Stimulated activated CD8-positive, alpha-beta memory T cell treated with anti-CD3 and anti-CD28 coated beads, Interleukin-15, amount 100 ng/mL, for 48 hours (primary cell): Measurements from ENCODE around the gene MED22.
"Not testable (repeated sequence)": the region's sequence is repeated elsewhere in the genome, so short reads cannot be mapped to it uniquely, and the experiment has no call there.

Experiments
- DNase-seq, 2 donors: peaks; one replicate each; pipeline ENCODE4 v3.0.0-alpha.2; 2020; ENCODE audit warnings: low read depth in 2 of 2

MED22 gene

DNA sequence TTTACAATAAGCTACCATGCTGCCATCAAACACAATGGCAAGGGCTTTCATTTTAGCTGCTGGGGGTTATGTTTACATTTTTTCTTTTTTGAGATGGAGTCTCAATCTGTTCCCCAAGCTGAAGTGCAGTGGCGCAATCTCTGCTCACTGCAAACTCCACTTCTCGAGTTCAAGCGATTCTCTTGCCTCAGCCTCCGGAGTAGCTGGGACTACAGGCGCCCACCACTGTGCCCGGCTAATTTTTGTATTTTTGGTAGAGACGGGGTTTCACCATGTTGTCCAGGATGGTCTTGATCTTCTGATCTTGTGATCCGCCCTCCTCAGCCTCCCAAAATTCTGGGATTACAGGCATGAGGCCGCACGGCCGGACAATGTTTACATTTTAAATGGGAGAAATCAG, 13.0 kb downstream of the MED22 start:
- DNase-seq, result not testable (repeated sequence)

DNA sequence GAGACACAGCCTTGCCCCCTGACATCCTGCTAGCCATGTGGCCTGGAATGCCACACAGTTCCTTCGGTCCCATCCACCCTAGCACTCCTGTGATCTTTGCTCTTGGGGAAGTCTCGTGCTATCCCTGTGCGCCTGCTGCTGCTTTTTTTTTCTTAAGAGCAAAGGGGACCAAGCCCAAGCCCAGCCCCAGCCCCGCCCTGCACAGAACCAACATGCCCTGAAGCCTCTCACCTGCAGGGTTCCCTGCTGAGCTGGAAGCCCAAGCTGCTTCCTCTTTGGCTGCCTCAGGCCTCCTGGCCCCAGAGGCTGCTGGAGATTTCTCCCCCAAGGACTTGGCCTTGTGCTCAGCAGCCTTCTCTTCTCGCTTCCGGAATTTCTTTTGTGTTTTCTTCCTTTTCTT, 13.8 kb downstream of the MED22 start:
- DNase-seq, result no peak

DNA sequence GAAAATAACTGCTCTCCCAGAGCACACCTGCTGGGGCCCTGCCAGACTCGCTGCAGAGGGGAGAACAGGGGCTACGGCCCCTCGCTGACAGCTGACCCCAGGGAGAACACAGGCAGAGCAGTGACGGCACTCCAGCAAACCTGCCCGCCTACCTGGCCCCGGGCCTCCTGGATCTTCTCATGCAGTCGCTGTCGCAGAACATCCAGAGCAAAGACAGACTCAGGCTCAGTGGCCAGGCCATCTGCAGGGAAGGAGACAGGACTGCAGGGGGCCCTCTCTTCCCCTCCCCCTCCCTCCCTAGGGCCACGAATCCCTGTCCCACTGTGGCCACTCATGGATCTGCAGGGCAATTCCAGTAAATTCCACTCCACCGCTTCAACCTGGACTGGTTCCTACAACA, 14.4 kb downstream of the MED22 start:
- DNase-seq, result no peak

DNA sequence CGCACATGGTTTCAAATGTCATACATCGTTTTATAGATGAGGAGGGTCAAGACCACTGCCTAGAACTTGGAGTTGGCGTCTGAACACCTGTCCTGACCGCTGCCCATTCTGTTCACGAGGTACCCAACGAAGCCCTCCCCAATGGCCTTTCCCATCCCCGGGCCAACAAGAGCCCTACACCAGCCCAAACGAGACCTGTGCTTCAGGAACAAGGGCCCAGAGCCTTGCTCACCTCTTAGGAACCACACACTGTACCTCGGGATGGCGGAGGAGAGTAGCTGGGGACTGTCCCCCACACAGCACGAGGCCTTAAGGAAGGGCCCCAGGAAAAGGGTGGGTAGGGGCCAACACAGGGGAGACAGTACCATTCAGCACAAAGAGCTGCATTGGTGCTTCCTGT, 14.9 kb downstream of the MED22 start:
- no peak for DNase-seq

DNA sequence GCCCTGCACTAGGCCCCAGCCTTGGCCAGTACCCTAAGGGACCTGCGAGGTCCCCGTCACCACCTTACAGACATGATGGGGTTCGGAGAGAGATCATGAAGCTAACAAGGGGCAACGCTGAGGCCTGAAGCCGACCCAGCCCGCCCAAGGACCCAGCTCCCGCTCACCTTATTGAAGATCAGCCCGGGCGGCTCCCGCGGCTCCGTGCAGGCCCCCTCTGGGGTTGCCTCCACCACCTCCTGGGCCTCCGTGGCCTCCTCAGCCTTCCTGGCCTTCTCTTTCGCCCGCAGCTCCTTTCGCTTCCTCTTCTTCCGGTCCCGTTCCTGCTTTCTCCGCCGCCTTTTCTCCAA, 15.6 kb downstream of the MED22 start:
- no peak for DNase-seq

DNA sequence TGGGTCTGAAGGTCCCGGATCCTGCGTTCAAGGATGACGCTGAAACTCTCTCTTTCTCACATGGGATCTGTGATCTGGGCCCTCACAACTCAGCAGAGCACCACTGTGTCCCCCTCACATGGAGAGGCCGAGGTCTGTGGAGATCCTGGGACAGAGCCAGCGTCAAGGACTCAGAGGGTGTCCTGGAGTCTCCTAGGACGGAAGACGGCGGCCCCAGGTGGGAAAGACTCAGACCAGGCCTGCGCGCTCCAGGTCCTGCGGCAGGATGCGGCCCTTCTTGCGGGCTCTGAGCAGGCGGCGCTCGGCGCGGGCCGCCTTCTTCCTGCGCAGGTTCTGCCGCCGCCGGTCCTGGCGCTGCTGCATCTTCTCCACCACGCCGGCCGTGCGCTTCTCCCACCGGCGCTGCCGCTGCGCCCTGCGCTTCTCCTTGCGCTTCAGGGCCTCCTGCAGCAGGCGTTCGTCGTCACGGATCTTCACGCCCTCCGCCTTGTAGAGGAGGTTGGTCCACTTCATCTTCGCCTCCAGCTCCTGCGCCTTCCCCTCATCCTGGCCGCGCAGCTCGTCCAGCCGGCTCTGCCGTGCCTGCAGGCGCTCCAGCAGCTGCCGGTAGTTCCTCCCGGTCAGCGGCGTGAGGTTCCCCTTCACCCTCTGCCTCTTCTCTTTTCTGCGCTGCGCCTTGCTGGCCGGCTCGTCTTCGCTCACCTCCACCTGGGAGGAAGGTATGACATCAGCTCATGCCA, 16.1 kb downstream of the MED22 start:
- no peak for DNase-seq

DNA sequence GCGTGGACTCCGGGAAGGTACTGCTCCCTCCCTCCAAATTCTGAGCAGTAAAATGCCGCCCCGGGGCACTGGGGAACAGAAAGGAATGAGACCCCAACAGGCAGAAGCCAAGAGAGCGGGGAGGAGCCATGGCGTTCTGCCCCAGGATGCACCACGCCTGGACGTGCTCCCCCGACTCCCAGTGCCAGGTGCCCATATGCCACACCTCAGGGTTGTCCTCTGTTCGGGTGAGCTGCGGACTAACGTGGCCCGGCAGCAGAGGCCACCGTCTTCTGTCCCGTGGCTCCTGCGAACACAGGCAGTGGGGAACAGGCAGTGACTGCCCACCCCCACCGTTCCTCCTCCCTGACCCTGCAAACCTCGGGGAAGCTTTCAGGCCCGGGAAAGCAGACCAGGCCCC, 16.7 kb downstream of the MED22 start:
- DNase-seq, result no peak

DNA sequence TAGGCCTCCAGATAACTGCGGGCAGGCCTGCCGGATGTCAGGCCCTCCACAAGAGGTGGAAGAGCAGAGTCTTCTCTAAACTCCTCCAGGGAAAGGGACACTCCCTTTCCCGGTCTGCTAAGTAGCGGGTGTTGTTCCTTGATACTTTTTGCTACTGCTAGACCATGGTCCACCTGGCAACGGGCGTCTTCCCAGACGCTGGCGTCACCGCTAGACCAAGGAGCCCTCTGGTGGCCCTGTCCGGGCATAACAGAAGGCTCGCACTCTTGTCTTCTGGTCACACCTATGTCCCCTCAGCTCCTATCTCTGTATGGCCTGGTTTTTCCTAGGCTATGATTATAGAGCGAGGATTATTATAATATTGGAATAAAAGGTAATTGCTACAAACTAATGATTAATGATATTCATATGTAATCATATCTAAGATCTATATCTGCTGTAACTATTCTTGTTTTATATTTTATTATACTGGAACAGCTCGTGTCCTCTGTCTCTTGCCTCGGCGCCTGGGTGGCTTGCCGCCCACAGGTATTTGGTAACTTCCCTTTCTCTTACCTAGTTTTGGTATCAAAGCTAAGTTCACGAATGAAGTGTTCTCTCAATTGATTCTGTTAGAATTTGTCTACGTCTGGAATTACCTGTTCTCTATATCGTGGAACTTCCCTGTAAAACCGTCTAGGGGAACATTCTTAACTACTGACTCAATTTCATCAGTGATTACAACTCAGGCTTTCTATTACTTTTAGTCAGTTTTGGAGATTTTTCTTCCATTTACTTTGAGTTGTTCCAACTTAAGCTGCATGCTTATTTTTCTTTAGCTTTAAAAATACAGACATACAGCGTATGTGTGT, 18.4 kb downstream of the MED22 start:
- DNase-seq, result not testable (repeated sequence)

DNA sequence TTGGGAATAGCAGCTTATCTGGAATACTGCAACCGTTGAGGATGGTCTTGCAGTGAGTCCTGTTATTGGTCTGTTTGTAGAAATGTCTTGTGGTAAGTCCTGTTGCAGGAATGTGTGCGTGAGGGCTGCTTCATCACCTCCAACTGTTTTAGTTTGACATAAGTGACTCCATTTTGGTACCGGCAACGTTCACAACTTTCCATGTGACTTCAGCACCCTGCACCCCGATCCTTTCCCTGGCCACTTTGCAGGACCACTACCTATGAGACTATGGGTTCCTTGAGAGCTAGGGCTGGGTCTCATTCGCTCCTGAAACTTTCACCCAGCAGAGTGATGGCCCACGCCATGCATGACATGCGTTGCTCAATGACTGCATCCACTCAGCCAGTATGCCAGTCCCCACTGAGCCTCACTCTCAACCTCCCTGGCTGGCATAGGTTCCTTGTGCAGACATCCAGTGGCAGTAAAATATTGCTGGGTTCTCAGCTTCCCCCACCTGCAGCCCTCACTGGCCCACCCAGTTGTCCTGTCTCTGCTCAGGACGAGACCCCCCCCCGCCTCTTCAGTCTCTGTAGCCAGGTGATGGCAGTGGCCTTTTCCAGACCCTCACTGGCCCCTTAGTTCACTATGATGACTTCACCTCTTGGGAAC, 20.0 kb downstream of the MED22 start:
- DNase-seq, result no peak

DNA sequence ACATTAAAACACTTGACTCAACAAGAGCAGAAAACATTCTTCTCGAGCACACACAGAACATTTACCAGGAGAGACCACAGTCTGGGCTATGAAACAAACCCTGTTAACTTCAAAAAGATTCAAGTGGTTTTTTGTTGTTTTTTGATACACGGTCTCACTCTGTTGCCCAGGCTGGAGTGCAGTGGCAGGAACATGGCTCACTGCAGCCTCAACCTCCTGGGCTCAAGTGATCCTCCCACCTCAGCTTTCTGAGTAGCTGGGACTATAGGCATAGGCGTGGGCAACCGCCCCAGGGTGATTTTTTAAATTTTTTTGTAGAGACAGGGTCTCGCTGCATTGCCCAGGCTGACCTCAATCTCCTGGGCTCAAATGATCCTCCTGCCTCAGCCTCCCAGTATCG, 20.9 kb downstream of the MED22 start:
- DNase-seq, result not testable (repeated sequence)

DNA sequence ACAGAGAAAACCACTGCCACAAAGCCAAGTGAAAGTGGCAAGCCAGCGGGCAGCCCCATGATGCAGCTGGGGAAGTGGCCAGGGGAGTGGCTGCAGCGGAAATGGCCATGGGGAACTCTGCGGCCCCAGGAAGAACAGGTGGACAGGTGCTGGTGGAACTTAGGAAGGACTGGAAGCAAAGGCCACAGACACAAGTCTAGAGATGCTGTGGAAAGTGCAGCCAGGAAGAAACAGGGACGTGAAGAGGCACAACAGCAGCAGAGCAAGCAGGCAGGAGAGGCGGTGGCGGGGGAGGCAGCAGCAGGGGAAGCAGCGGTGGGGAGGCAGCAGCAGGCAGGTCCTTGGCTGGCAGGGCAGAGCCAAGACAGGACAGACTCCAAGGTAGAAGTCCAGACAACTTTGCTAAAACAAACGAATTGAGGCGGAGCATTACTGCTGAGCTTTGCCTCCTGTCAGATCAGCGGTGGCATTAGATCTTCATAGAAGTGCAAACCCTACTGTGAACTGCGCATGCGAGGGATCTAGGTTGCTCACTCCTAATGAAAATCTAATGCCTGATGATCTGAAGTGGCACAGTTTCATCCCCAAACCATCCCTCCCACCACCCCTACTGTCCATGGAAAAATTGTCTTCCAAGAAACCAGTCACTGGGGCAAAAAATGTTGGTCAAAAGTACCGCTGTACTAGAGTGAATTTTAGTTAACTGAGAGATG, 23.8 kb downstream of the MED22 start:
- no peak for DNase-seq

DNA sequence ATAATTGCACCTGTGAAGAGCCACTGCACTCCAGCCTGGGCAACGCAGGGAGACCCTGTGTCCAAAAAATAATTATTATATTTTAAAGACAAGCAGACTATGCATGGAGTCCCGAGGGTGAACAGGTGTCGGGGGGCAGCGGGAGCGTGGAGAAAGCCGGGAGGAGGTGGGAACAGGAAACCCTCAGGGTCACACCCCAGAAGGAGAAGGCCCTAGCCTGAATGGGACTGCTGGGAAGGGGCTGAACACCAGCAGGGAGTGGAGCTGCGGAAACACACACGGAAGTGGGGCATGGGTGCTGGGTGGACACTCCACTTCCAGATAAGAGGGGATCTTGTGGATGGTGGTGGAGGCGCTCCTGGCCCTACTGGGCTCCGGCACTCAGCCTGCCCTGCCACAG, 24.7 kb downstream of the MED22 start:
- DNase-seq, result no peak

DNA sequence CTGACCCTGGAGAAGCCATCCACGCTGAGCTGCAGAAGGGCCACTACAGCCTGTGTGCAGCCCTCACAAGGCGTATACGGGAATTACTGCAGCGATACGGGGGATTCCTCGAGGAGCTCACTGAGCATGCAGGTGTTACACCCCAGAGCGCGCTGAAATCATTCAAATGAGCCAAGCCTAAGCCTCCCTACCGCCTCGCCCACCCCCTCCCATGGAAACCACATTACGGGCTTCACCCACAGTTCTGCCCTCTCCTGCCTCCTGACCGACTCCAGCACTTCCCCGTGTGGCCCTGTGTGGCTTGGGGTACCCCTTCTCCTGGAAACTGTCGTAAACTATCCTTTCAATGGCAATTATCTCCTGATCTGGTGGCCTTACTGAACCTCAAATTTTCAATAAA, 25.2 kb downstream of the MED22 start:
- DNase-seq, result no peak

DNA sequence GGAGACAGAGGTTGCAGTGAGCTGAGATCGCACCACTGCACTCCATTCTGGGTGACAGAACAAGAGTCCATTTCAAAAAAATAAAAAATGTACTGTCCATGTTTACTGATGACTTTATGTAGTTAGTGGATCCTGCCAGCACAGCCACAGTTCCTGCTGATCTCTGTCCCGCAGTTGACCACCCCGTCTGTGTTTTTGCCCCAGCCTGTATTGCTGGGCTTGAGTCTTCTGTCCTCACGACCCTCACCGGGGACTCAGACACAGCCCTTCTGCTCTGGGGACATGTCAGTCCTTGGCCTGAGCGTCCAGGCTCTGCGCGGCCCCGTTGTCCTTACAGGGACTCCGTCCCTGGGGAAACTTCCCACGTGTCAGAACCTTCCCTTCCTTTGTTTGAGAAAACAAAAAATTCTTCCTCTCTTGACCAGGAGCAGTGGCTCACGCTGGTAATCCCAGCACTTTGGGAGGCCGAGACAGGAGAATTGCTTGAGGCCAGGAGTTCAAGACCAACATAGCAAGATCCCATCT, 26.5 kb downstream of the MED22 start:
- no peak for DNase-seq

DNA sequence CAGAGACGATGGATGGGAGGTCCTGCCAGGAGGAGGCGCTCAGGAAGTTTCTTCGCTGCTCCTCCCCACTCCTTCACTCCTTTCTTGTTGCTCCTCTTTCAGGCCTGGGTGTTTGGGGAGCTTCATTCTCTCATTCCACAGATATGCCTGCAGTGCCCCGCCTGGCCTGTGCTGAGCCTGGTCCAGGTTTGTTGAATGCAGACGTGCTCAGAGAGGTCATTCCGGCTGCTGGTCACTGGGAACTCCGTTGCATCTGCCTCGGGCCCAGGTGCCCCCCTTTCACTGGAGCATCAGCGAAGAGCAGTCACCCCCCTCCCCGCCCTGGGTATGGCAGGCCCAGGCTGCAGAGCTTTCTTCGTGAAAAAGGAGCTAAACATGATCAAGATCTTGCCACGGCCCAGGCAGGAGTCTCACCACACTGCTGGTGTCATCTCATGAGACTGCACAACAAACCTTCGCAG, 27.5 kb downstream of the MED22 start:
- no peak for DNase-seq

DNA sequence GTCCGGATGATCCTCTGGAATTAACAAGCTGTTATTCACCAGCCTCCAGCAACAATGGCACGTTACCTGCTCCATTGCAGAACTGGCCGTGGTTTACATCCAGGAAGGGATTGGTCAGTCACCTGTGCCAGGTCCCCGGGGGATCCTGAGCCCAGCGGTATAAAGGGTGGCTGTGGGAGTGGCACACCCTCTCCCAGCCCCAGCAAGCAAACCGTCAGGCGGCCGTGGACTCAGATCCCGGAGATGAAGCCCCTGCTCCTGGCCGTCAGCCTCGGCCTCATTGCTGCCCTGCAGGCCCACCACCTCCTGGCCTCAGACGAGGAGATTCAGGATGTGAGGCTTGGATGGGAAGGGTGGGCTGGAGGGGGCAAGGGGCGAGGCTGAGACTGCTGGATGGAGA, 30.4 kb downstream of the MED22 start:
- not testable (repeated sequence) for DNase-seq

DNA sequence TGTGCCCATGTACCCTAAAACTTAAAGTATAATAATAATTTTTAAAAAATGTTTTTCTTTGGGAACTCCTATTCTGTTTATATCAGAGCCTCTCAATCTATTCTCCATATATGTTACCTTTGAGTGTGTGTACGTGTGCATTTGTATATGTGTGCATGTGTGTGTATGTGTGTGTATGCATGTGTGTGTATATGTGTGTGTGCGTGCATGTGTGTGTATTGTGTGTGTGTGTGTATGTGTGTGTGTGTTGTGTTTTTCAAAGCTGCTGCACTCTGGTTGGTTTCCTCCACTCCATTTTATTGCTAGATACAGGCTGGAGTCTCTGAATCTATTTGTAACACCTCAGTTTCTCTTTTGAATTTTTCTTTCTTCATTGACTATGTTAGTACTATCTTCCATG, 31.9 kb downstream of the MED22 start:
- DNase-seq, result no peak

DNA sequence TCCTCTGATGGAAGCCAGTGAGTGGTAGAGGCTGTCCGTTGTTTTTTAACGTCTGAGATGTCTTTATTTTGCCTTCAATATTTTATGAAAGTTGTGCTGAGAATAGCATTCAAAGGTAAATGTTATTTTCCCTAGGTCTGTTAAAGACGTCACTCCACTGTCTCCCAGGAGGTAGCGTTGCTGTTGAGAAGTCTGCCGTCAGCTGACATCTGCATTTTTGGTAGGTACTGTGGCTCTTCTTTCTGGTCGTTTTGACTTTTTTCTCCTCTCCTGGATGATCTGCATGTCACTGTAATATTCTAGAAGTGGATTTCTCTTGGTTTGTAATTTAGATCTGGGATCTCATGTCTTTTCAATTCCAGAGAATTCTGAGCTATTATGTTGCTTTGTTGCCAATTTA, 38.3 kb downstream of the MED22 start:
- DNase-seq, result no peak

DNA sequence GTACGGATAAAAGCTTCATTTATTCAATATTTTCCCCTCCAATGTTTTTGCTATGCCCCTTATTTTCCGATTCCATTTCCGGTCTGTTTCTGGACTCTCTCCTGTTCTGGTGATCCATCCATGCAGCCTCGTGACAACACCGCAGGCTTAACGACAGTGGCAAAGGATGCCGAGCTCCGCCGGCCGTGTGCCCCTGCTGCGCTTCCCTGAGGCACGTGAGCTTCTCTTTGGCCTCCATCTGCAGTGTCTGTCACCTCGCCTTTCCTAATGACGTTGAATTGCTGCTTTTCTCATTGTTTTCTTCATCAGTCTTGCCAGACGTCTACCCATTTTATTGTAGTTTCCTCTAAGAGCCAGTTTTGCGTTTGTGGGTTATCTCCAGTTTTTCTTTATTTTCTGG, 40.6 kb downstream of the MED22 start:
- no peak for DNase-seq

DNA sequence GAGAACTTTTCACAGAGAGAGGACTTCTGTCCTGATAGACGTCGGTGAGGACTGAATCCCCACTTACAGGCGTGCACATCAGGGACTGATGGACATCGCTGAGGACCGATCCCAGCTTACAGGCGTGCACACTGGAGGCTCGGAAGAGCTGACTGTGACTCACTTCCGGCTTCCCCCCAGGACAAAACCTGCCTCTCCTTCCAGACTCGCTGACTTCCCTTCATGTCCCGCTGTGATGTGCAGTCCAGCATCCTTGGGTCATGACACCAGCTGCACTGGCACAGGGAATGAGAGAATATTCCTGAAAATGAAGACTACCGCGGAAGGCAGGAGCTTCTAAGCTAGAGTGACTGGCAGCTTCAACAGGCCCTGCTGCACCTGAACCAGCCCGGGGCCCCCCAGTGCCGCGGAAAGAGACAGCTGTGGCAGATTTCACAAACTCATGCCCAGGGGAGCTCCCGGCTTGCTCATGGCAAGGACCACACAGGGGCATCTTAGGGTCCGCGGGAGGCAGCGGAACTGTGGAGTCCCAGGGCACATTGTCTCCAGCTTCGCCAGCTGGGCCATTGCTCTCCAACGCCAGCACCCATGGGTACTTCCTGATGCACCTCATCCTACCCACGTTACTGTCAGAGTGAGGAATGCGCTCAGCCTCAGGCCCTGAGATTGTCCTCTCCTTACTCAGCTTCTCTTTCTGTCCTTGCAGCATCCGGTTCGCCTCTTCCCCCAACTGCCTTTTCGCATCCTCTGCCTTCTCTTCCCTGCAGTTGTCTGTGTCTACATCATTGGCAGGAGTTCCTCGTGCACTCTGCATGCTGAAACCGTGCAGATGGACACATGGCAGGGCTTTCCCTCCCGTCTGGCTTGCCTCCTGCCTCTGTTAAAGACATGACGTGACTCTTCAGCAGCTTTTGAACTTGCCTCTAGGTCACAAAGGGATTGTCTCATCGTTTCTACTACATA, 41.4 kb downstream of the MED22 start:
- DNase-seq, result no peak

DNA sequence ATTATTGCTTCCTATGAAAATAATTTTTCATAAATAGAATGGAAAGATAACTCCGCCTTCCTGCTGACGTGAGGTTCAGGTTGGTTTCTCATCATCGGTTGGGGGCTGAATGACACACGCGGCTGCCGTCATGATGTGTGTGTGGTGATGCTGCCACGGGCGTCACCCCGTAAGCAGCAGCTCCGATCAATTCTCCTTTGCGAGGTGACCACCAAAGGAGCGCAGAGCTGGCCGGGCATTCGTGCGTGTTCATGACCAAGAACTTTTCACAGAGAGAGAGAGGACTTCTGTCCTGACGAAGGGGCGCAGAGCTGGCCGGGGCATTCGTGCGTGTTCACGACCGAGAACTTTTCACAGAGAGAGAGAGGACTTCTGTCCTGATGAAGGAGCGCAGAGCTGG, 42.2 kb downstream of the MED22 start:
- DNase-seq, result no peak
